Fibroblast of lung (primary cell): ENCODE data around the gene PYROXD2.

ENCODE experiments used
- CTCF ChIP-seq, 2 donors: IDR thresholded peaks in 1 of 2; conservative IDR thresholded peaks in 1 of 2; 1 replicate in 1 of 2; 2 replicates in 1 of 2; pipeline ENCODE4 v1.5.1; 2011 to 2012; ENCODE audit warnings: low read length in 2 of 2, control low read depth in 1 of 2, inconsistent platforms in 1 of 2, low read depth in 1 of 2, mild to moderate bottlenecking in 1 of 2
- EZH2 ChIP-seq: IDR thresholded peaks from 2 replicates; pipeline ENCODE4 v1.5.1; 2012; ENCODE audit warnings: low read length, control low read depth, mild to moderate bottlenecking; ENCODE audit errors: missing control alignments

DNA sequence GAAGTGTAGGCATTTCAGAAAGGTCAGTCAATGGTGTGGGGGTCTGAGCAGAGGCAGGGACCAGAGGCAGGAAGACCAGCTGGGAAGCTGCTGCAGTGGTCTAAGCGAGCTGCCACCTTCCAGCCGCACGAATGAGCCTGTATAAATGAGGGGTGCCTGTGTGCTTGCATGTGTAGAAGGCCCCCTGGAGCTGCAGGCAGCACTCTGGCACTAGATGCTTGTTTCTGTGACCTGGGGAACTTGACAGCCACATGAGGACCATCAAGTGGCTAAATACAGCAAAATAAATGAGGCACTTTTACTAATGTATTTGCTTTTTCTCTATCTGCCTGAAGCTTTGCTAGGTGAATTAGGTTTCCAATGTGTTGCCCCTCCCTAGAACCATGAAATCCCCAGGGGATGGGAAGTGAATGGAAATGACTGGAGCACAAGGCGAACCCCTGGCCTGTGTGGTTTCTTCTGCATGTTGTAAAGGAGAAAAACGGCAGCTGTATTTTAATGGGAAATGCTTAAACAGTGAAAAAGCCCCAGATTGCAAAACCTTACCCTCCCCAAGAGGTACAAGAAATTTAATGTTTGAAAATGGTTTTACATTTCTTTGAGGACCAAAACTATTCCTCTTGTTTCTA is 57.7 kb downstream of the PYROXD2 start:
- TF ChIP-seq CTCF (conservative IDR thresholded peaks at IDR 0.05 in 1 of 2, IDR thresholded peaks at IDR 0.05 in 1 of 2; ENCODE audit: low read depth in 1 of 2, low read length in 2 of 2) (no peak), EZH2 (no peak)
